ENCODE results near the gene HS3ST5.
A peak's percentile ranks its signal among the peaks of the same experiment; 100 is the strongest.
"Not testable (repeated sequence)": the region's sequence is repeated elsewhere in the genome, so short reads cannot be mapped to it uniquely, and the experiment has no call there.

The HS3ST5 gene

GRCh38 chr6:114334237-114334636, 8.6 kb downstream of the HS3ST5 start:
- DNase-seq (ENCODE audit: low read depth, low spot score) = no peak

- DNase-seq (ENCODE audit: low read depth, low spot score) = no peak
Measured at GRCh38 chr6:114327074-114327473, 15.7 kb downstream of the HS3ST5 start.

- DNase-seq (ENCODE audit: low read depth, low spot score) = no peak
Measured at GRCh38 chr6:114323784-114324183, 19.0 kb downstream of the HS3ST5 start.

- DNase-seq (ENCODE audit: low read depth, low spot score) = no peak
Measured at GRCh38 chr6:114319749-114320148, 23.1 kb downstream of the HS3ST5 start.

- no peak for DNase-seq (ENCODE audit: low read depth, low spot score)
Measured at GRCh38 chr6:114315831-114316595, 26.8 kb downstream of the HS3ST5 start.

- DNase-seq (ENCODE audit: low read depth, low spot score) = not testable (repeated sequence)
Measured at GRCh38 chr6:114313816-114314215, 29.0 kb downstream of the HS3ST5 start.

GRCh38 chr6:114312931-114313330, 29.9 kb downstream of the HS3ST5 start:
- no peak for DNase-seq (ENCODE audit: low read depth, low spot score)

GRCh38 chr6:114310053-114310452, 32.8 kb downstream of the HS3ST5 start:
- no peak for DNase-seq (ENCODE audit: low read depth, low spot score)

- DNase-seq (ENCODE audit: low read depth, low spot score) = peak; percentile 28
Measured at GRCh38 chr6:114304304-114304887, 38.4 kb downstream of the HS3ST5 start.

GRCh38 chr6:114301596-114302219, 41.1 kb downstream of the HS3ST5 start:
- no peak for DNase-seq (ENCODE audit: low read depth, low spot score)

GRCh38 chr6:114297135-114297534, 45.7 kb downstream of the HS3ST5 start:
- DNase-seq (ENCODE audit: low read depth, low spot score) = no peak

- DNase-seq (ENCODE audit: low read depth, low spot score) = no peak
Measured at GRCh38 chr6:114292431-114292830, 50.4 kb downstream of the HS3ST5 start.

- DNase-seq (ENCODE audit: low read depth, low spot score) = no peak
Measured at GRCh38 chr6:114291428-114291827, 51.4 kb downstream of the HS3ST5 start.

GRCh38 chr6:114290864-114291263, 52.0 kb downstream of the HS3ST5 start:
- DNase-seq (ENCODE audit: low read depth, low spot score) = no peak

- no peak for DNase-seq (ENCODE audit: low read depth, low spot score)
Measured at GRCh38 chr6:114288701-114289495, 53.9 kb downstream of the HS3ST5 start.

- no peak for DNase-seq (ENCODE audit: low read depth, low spot score)
Measured at GRCh38 chr6:114287461-114287860, 55.4 kb downstream of the HS3ST5 start.

GRCh38 chr6:114286211-114286610, 56.6 kb downstream of the HS3ST5 start:
- no peak for DNase-seq (ENCODE audit: low read depth, low spot score)

GRCh38 chr6:114284281-114284680, 58.5 kb downstream of the HS3ST5 start:
- DNase-seq (ENCODE audit: low read depth, low spot score) = peak; percentile 88

- peak; percentile 71 for DNase-seq (ENCODE audit: low read depth, low spot score)
Measured at GRCh38 chr6:114282292-114282691, 60.5 kb downstream of the HS3ST5 start.

- DNase-seq (ENCODE audit: low read depth, low spot score) = peak; percentile 26
Measured at GRCh38 chr6:114281496-114281895, 61.3 kb downstream of the HS3ST5 start.

GRCh38 chr6:114280239-114280982, 62.4 kb downstream of the HS3ST5 start:
- no peak for DNase-seq (ENCODE audit: low read depth, low spot score)
